SK-N-SH (cell line): Measurements from ENCODE around the gene CRYM. TPM values are rescaled to one million over a fixed set of nuclear protein-coding genes. Genes with fewer than 3 reads are reported as not detected.

Source experiments
- CTCF ChIA-PET: fragments of 300-600, 350-600 bp; formaldehyde crosslinking; extraction: SDS; loops from one replicate; lab custom pipeline; 2021; lab: Yijun Ruan, JAX
- POLR2A ChIA-PET: fragments of 350-600 bp; sonication (Branson Sonifier 250); formaldehyde crosslinking; extraction: SDS; loops from one replicate; lab custom pipeline; 2020; ENCODE audit warnings: antibody characterized with exemption, inconsistent platforms; lab: Yijun Ruan, JAX
- DNase-seq: peaks from one replicate; pipeline ENCODE4 v3.0.0; 2012
- H2AFZ ChIP-seq: fragments of 200-600 bp; sonication (generic); 2 replicates; pipeline ENCODE4 v1.8.1; 2016; ENCODE audit warnings: antibody characterized with exemption, mild to moderate bottlenecking, low read depth
- H3F3A ChIP-seq: fragments of 200-600 bp; sonication (generic); replicated peaks from 2 replicates; pipeline ENCODE3; 2016; ENCODE audit warnings: antibody characterized with exemption, mild to moderate bottlenecking; ENCODE audit not compliant: insufficient read depth
- H3K27ac ChIP-seq, 2 experiments: fragments of 200-500 bp in 1 of 2; fragments of 200-600 bp in 1 of 2; sonication (Bioruptor generic) in 1 of 2; sonication (generic), shearing (Covaris generic) in 1 of 2; 2 replicates each; pipeline versions ENCODE4 v1.5.1 to v1.6.1; 2014 to 2016; ENCODE audit warnings: low read depth in 2 of 2, inconsistent platforms in 1 of 2, low read length in 1 of 2, mild to moderate bottlenecking in 1 of 2, mixed read lengths in 1 of 2
- H3K27me3 ChIP-seq: fragments of 200-600 bp; sonication (generic), shearing (Covaris generic); 2 replicates; pipeline ENCODE4 v1.6.1; 2016; ENCODE audit warnings: mixed run types; ENCODE audit not compliant: insufficient read depth
- H3K36me3 ChIP-seq, 2 experiments: fragments of 200-500 bp in 1 of 2; fragments of 200-600 bp in 1 of 2; sonication (Bioruptor generic) in 1 of 2; sonication (generic) in 1 of 2; replicated peaks in 1 of 2; 2 replicates each; pipeline versions ENCODE3 to v1.5.1; 2014 to 2016; ENCODE audit warnings: low read length in 1 of 2, mild to moderate bottlenecking in 1 of 2; ENCODE audit not compliant: insufficient read depth in 2 of 2, control insufficient read depth in 1 of 2
- H3K4me1 ChIP-seq, 2 experiments: fragments of 200-500 bp in 1 of 2; fragments of 200-600 bp in 1 of 2; sonication (Bioruptor generic) in 1 of 2; sonication (generic), shearing (Covaris generic) in 1 of 2; 2 replicates each; pipeline versions ENCODE4 v1.5.1 to v1.6.1; 2014 to 2016; ENCODE audit warnings: low read depth in 1 of 2, low read length in 1 of 2, mixed run types in 1 of 2; ENCODE audit not compliant: insufficient read depth in 2 of 2, control insufficient read depth in 1 of 2
- H3K4me2 ChIP-seq: fragments of 200-600 bp; sonication (generic), shearing (Covaris generic); 2 replicates; pipeline ENCODE4 v1.6.1; 2017; ENCODE audit warnings: mixed run types
- H3K4me3 ChIP-seq, 2 experiments: fragments of 200-500 bp in 1 of 2; fragments of 200-600 bp in 1 of 2; sonication (Bioruptor generic) in 1 of 2; sonication (generic), shearing (Covaris generic) in 1 of 2; 2 replicates each; pipeline versions ENCODE4 v1.5.1 to v1.8.1; 2014 to 2016; ENCODE audit warnings: low read depth in 2 of 2, inconsistent platforms in 1 of 2, low read length in 1 of 2, mild to moderate bottlenecking in 1 of 2, mixed read lengths in 1 of 2, moderate library complexity in 1 of 2
- H3K79me2 ChIP-seq: fragments of 200-600 bp; sonication (generic); 2 replicates; pipeline ENCODE4 v1.8.1; 2017; ENCODE audit warnings: mild to moderate bottlenecking; ENCODE audit not compliant: insufficient read depth
- H3K9ac ChIP-seq: fragments of 200-600 bp; sonication (generic); 2 replicates; pipeline ENCODE4 v1.6.1; 2017; ENCODE audit warnings: mixed run types
- H3K9me2 ChIP-seq: fragments of 200-600 bp; sonication (generic); 2 replicates; pipeline ENCODE4 v1.6.1; 2017; ENCODE audit warnings: mixed run types
- H3K9me3 ChIP-seq: fragments of 200-600 bp; sonication (generic); 2 replicates; pipeline ENCODE4 v1.6.1; 2017; ENCODE audit warnings: mixed run types, mild to moderate bottlenecking, moderate library complexity
- H4K20me1 ChIP-seq: fragments of 200-600 bp; sonication (generic); 2 replicates; pipeline ENCODE4 v1.6.1; 2017; ENCODE audit warnings: mild to moderate bottlenecking, mixed run types; ENCODE audit not compliant: insufficient read depth
- CHD2 ChIP-seq: fragments of 150-350 bp; IDR thresholded peaks from 2 replicates; pipeline ENCODE4 v1.6.1; 2018; ENCODE audit warnings: low read length; ENCODE audit not compliant: partially characterized antibody
- EZH2phosphoT487 ChIP-seq: fragments of 200-600 bp; sonication (generic); IDR thresholded peaks from 2 replicates; pipeline ENCODE4 v1.6.1; 2017; ENCODE audit warnings: low read depth, mixed run types, mild to moderate bottlenecking, antibody characterized with exemption, moderate library complexity, borderline replicate concordance
- FOSL2 ChIP-seq: IDR thresholded peaks from 2 replicates; pipeline ENCODE4 v1.4.0; 2012; ENCODE audit warnings: low read depth, mild to moderate bottlenecking, moderate library complexity, borderline replicate concordance
- JUND ChIP-seq: IDR thresholded peaks from 2 replicates; pipeline ENCODE4 v1.4.0; 2012
- PBX3 ChIP-seq: IDR thresholded peaks from 2 replicates; pipeline ENCODE4; 2012
- TAF1 ChIP-seq: IDR thresholded peaks from 2 replicates; pipeline ENCODE4 v1.6.1; 2012; ENCODE audit warnings: low read depth, mild to moderate bottlenecking, low read length, moderate library complexity, borderline replicate concordance
- TEAD4 ChIP-seq: IDR thresholded peaks from 2 replicates; pipeline ENCODE4 v1.4.0; 2012; ENCODE audit warnings: mild to moderate bottlenecking, borderline replicate concordance; ENCODE audit not compliant: insufficient read depth
- YY1 ChIP-seq: IDR thresholded peaks from 2 replicates; pipeline ENCODE4 v1.4.0; 2012; ENCODE audit warnings: low read depth, mild to moderate bottlenecking
- WGBS: methylation state at CpG from one replicate; pipeline ENCODE4 v1.1.6; 2017; ENCODE audit warnings: low lambda C conversion rate; 5-methylcytosine and 5-hydroxymethylcytosine counted together
- polyA plus RNA-seq, 3 experiments: library from polyadenylated mRNA; depleted of rRNA; stranded (reverse); fragments of >200 nt; gene quantifications; 2 replicates each; pipeline ENCODE4 v1.2.3, GENCODE V29; 2012
- TF ChIP-seq, protein P1 (sequence below): IDR thresholded peaks from 2 replicates; pipeline ENCODE4 v1.4.0; 2012; ENCODE audit warnings: low read depth, borderline replicate concordance
- TF ChIP-seq, protein P2 (sequence below): IDR thresholded peaks from 2 replicates; pipeline ENCODE4 v1.6.1; 2012; ENCODE audit warnings: mild to moderate bottlenecking, low read depth, low read length, moderate library complexity

Gene CRYM
- polyA plus RNA-seq, 1 of the 3 experiments (the other 2 are of a cell fraction) = 1.8 TPM

DNA sequence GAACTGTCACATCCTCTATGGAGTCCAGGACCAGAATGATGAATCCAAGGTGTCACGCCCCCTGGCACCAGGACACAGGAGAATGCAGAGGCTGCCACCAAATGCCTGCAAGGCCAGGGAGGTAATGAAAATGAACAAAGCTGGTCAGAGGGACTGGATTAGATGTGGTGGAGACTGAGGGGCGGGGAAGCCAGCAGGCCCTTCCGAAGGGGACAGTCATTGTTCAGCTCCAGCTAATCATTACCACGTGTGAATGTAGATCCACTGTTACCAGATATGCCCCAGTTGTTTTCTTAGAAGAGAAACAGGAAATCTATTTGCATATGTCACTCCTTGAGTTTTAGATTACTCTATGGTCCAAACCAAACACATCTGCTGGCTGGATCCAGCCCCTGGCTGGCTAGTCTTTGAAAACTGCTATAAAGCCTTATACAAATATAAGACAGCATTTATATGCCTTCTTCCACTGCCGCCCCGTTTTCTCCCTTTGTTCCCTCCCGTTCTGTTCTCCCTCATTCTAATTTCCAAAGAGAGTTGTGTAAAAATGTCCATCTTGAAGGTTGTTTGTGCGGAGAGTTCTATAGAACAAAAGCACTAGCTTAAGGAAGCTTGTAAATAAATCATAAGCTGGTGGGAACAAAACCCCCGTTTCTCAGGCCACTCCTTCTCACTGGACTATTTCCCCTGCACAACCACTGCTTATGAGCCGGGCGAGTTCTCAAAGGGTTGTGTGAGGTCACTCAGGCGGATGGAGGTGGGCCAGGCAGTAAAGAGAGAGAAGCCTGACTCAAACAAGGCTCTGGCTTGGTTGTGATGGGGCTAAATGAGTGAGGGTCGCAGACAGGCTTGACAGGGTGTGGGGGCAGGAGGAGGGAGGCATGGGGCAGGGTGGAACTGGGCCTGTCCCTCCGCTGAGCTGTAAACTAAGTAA, 14.2 kb downstream of the CRYM start (continued):
- TF ChIP-seq EZH2phosphoT487 (no peak), JUND (no peak), FOSL2 (no peak), PBX3 (no peak), CHD2 (no peak)
- TF ChIP-seq, protein P1, sequence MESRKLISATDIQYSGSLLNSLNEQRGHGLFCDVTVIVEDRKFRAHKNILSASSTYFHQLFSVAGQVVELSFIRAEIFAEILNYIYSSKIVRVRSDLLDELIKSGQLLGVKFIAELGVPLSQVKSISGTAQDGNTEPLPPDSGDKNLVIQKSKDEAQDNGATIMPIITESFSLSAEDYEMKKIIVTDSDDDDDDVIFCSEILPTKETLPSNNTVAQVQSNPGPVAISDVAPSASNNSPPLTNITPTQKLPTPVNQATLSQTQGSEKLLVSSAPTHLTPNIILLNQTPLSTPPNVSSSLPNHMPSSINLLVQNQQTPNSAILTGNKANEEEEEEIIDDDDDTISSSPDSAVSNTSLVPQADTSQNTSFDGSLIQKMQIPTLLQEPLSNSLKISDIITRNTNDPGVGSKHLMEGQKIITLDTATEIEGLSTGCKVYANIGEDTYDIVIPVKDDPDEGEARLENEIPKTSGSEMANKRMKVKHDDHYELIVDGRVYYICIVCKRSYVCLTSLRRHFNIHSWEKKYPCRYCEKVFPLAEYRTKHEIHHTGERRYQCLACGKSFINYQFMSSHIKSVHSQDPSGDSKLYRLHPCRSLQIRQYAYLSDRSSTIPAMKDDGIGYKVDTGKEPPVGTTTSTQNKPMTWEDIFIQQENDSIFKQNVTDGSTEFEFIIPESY = no peak
- TF ChIP-seq, all 33 proteins: peak for 5

GRCh38 chr16:21262779-21263639, 15.1 kb downstream of the CRYM start:
- no peaks in the 10 kb centered on the region for H3K9me2 ChIP-seq
- H3K36me3 ChIP-seq = no peaks in the 10 kb centered on the region
- H2AFZ ChIP-seq = no peak overlapping the region
- H3K4me3 ChIP-seq = no peak overlapping the region
- no peak for TF ChIP-seq TEAD4
- TF ChIP-seq TAF1 = no peak
- TF ChIP-seq JUND = no peak
- TF ChIP-seq YY1 = no peak
- TF ChIP-seq, protein P2, sequence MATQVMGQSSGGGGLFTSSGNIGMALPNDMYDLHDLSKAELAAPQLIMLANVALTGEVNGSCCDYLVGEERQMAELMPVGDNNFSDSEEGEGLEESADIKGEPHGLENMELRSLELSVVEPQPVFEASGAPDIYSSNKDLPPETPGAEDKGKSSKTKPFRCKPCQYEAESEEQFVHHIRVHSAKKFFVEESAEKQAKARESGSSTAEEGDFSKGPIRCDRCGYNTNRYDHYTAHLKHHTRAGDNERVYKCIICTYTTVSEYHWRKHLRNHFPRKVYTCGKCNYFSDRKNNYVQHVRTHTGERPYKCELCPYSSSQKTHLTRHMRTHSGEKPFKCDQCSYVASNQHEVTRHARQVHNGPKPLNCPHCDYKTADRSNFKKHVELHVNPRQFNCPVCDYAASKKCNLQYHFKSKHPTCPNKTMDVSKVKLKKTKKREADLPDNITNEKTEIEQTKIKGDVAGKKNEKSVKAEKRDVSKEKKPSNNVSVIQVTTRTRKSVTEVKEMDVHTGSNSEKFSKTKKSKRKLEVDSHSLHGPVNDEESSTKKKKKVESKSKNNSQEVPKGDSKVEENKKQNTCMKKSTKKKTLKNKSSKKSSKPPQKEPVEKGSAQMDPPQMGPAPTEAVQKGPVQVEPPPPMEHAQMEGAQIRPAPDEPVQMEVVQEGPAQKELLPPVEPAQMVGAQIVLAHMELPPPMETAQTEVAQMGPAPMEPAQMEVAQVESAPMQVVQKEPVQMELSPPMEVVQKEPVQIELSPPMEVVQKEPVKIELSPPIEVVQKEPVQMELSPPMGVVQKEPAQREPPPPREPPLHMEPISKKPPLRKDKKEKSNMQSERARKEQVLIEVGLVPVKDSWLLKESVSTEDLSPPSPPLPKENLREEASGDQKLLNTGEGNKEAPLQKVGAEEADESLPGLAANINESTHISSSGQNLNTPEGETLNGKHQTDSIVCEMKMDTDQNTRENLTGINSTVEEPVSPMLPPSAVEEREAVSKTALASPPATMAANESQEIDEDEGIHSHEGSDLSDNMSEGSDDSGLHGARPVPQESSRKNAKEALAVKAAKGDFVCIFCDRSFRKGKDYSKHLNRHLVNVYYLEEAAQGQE = no peak
- TF ChIP-seq FOSL2 = no peak
- ChIA-PET POLR2A (interaction anchor here (1.0 kb wide), 1 partner anchor 61 kb away, joined by 4 read pairs; no protein-coding TSS in a partner anchor), CTCF (interaction anchor here (1.2 to 2.8 kb wide), 4 partner anchors 16 to 75 kb away, joined by 3 to 8 read pairs (median 5); no protein-coding TSS in a partner anchor)
- H3K27me3 ChIP-seq = no peaks in the 10 kb centered on the region; the same call in 1 of the 2 replicates
- no peak overlapping the region for H3K9ac ChIP-seq
- H3K4me1 ChIP-seq = peaks cover 3 to 14% of the 10 kb centered on the region in 2 experiments; a peak in 2 of 4 replicates
- peak overlapping the region in 1 of 2 experiments; percentile 18; a peak in 1 of 4 replicates for H3K27ac ChIP-seq
- H3F3A ChIP-seq = no peaks in the 10 kb centered on the region
- H3K79me2 ChIP-seq = no peaks in the 10 kb centered on the region
- no peaks in the 10 kb centered on the region for H4K20me1 ChIP-seq
- no peak for DNase-seq
- WGBS = 84% methylated on average over 12 of the region's 12 CpGs
- no peaks in the 10 kb centered on the region for H3K9me3 ChIP-seq
- no peak overlapping the region for H3K4me2 ChIP-seq
